H9 (cell line): ENCODE data around the gene BRINP2. TPM values are rescaled to one million over a fixed set of nuclear protein-coding genes. Genes with fewer than 3 reads are reported as not detected.

Source experiments
- DNase-seq: peaks from one replicate; pipeline ENCODE4 v3.0.0-alpha.2; 2017
- H2AFZ ChIP-seq: one replicate; pipeline ENCODE4 v1.6.1; 2013; ENCODE audit warnings: mild to moderate bottlenecking, low read length, control low read depth, moderate library complexity
- H2AK5ac ChIP-seq: 2 replicates; pipeline ENCODE4 v1.6.1; 2013; ENCODE audit warnings: low read length, control low read depth, mixed read lengths; ENCODE audit not compliant: insufficient read length
- H2BK120ac ChIP-seq: one replicate; pipeline ENCODE4 v1.6.1; 2013; ENCODE audit warnings: low read depth, mild to moderate bottlenecking, low read length, control low read depth, inconsistent platforms; ENCODE audit not compliant: poor library complexity, severe bottlenecking
- H2BK12ac ChIP-seq: 2 replicates; pipeline ENCODE4 v1.6.1; 2013; ENCODE audit warnings: low read length, control low read depth, mixed read lengths, low read depth; ENCODE audit not compliant: insufficient read length
- H2BK15ac ChIP-seq: 2 replicates; pipeline ENCODE4 v1.6.1; 2013; ENCODE audit warnings: low read depth, low read length, control low read depth
- H2BK20ac ChIP-seq: one replicate; pipeline ENCODE4 v1.6.1; 2013; ENCODE audit warnings: low read depth, mild to moderate bottlenecking, low read length, control low read depth, inconsistent platforms; ENCODE audit not compliant: poor library complexity, severe bottlenecking
- H2BK5ac ChIP-seq: 2 replicates; pipeline ENCODE4 v1.6.1; 2013; ENCODE audit warnings: low read length, control low read depth, mixed read lengths; ENCODE audit not compliant: insufficient read length
- H3K14ac ChIP-seq: 2 replicates; pipeline ENCODE4 v1.6.1; 2013; ENCODE audit warnings: low read length, control low read depth; ENCODE audit not compliant: insufficient read depth
- H3K18ac ChIP-seq: 2 replicates; pipeline ENCODE4 v1.6.1; 2013; ENCODE audit warnings: low read depth, mild to moderate bottlenecking, mixed read lengths, low read length, control low read depth; ENCODE audit not compliant: insufficient read length
- H3K23ac ChIP-seq: 2 replicates; pipeline ENCODE4 v1.6.1; 2013; ENCODE audit warnings: low read length, control low read depth, mixed read lengths, low read depth; ENCODE audit not compliant: insufficient read length
- H3K23me2 ChIP-seq: 2 replicates; pipeline ENCODE4 v1.6.1; 2013; ENCODE audit warnings: low read depth, mild to moderate bottlenecking, mixed read lengths, low read length, control low read depth; ENCODE audit not compliant: insufficient read length, poor library complexity, severe bottlenecking
- H3K27ac ChIP-seq: 2 replicates; pipeline ENCODE4 v1.5.1; 2013; ENCODE audit warnings: low read length, control low read depth, mixed read lengths, low read depth; ENCODE audit not compliant: insufficient read length
- H3K27me3 ChIP-seq: 2 replicates; pipeline ENCODE4 v1.6.1; 2013; ENCODE audit warnings: low read length, control low read depth, inconsistent platforms; ENCODE audit not compliant: insufficient read depth
- H3K4ac ChIP-seq: 2 replicates; pipeline ENCODE4 v1.6.1; 2013; ENCODE audit warnings: low read depth, mild to moderate bottlenecking, control low read depth, inconsistent platforms, low read length, moderate library complexity
- H3K4me1 ChIP-seq: 2 replicates; pipeline ENCODE4 v1.6.1; 2013; ENCODE audit warnings: low read length, control low read depth, inconsistent platforms; ENCODE audit not compliant: insufficient read depth
- H3K4me2 ChIP-seq: 2 replicates; pipeline ENCODE4 v1.6.1; 2013; ENCODE audit warnings: low read length, control low read depth, mixed read lengths; ENCODE audit not compliant: insufficient read length, insufficient read depth
- H3K56ac ChIP-seq: 2 replicates; pipeline ENCODE4 v1.6.1; 2013; ENCODE audit warnings: low read depth, mild to moderate bottlenecking, mixed read lengths, low read length, control low read depth; ENCODE audit not compliant: insufficient read length
- H3K79me1 ChIP-seq: 2 replicates; pipeline ENCODE4 v1.6.1; 2013; ENCODE audit warnings: low read depth, mild to moderate bottlenecking, moderate library complexity, low read length, control low read depth, inconsistent platforms; ENCODE audit not compliant: insufficient read depth, poor library complexity, severe bottlenecking
- H3K79me2 ChIP-seq: 2 replicates; pipeline ENCODE4 v1.6.1; 2013; ENCODE audit warnings: low read length, control low read depth, inconsistent platforms; ENCODE audit not compliant: insufficient read depth
- H3K9ac ChIP-seq: 2 replicates; pipeline ENCODE4 v1.6.1; 2013; ENCODE audit warnings: low read length, control low read depth, mixed read lengths; ENCODE audit not compliant: insufficient read length; ENCODE audit errors: extremely low read depth
- H3K9me3 ChIP-seq: one replicate; pipeline ENCODE4 v1.6.1; 2013; ENCODE audit warnings: low read depth, low read length, inconsistent platforms; ENCODE audit not compliant: control insufficient read depth
- H3T11ph ChIP-seq: one replicate; pipeline ENCODE4 v1.6.1; 2013; ENCODE audit warnings: mild to moderate bottlenecking, low read length, control low read depth, inconsistent platforms
- H4K20me1 ChIP-seq: one replicate; pipeline ENCODE4 v1.6.1; 2013; ENCODE audit not compliant: control insufficient read depth, insufficient read length, insufficient read depth
- H4K5ac ChIP-seq: 2 replicates; pipeline ENCODE4 v1.6.1; 2013; ENCODE audit warnings: low read depth, mild to moderate bottlenecking, mixed read lengths, low read length, control low read depth; ENCODE audit not compliant: insufficient read length
- H4K8ac ChIP-seq: replicated peaks from 2 replicates; pipeline ENCODE4 v1.6.1; 2013; ENCODE audit warnings: low read length, control low read depth, mixed read lengths, low read depth; ENCODE audit not compliant: insufficient read length
- H4K91ac ChIP-seq: 2 replicates; pipeline ENCODE4 v1.6.1; 2013; ENCODE audit warnings: low read depth, mild to moderate bottlenecking, moderate library complexity, mixed read lengths, low read length, control low read depth; ENCODE audit not compliant: insufficient read length
- H3K27ac Mint-ChIP-seq, 3 experiments: 2 replicates in 2 of 3; 3 replicates in 1 of 3; pipeline ENCODE4 v1.8.0; 2020 to 2021; ENCODE audit warnings: mixed read lengths in 3 of 3, mild to moderate bottlenecking in 1 of 3, moderate library complexity in 1 of 3
- H3K27me3 Mint-ChIP-seq: 2 replicates; pipeline ENCODE4 v1.8.0; 2021; ENCODE audit warnings: low read depth, mild to moderate bottlenecking, moderate library complexity, mixed read lengths
- H3K36me3 Mint-ChIP-seq, 3 experiments: 2 replicates in 2 of 3; 3 replicates in 1 of 3; pipeline ENCODE4 v1.8.0; 2020 to 2021; ENCODE audit warnings: low read depth in 3 of 3, mixed read lengths in 3 of 3; ENCODE audit not compliant: insufficient read depth in 1 of 3
- H3K4me1 Mint-ChIP-seq, 2 experiments: 2 replicates each; pipeline ENCODE4 v1.8.0; 2020; ENCODE audit warnings: mixed read lengths in 2 of 2
- H3K4me3 Mint-ChIP-seq, 2 experiments: 2 replicates in 1 of 2; 3 replicates in 1 of 2; pipeline ENCODE4 v1.8.0; 2020 to 2021; ENCODE audit warnings: mild to moderate bottlenecking in 2 of 2, mixed read lengths in 2 of 2, moderate library complexity in 1 of 2
- H3K9me3 Mint-ChIP-seq, 2 experiments: 2 replicates in 1 of 2; 3 replicates in 1 of 2; pipeline ENCODE4 v1.8.0; 2020; ENCODE audit warnings: mild to moderate bottlenecking in 2 of 2, mixed read lengths in 2 of 2, moderate library complexity in 1 of 2
- CTCF ChIP-seq: fragments of 200-600 bp; sonication (generic); conservative IDR thresholded peaks from 3 replicates; pipeline ENCODE4 v1.8.0; 2021; ENCODE audit warnings: antibody characterized with exemption, mild to moderate bottlenecking
- WGBS: extraction: QIAGEN DNeasy Blood & Tissue Kit; methylation state at CpG from one replicate; pipeline ENCODE4 v1.1.7; 2013; ENCODE audit warnings: missing lambda C conversion rate, low lambda C conversion rate, mixed read lengths; ENCODE audit not compliant: insufficient read length; ENCODE audit errors: extremely low coverage; 5-methylcytosine and 5-hydroxymethylcytosine counted together
- total RNA-seq: library from RNA; stranded (reverse); gene quantifications from 2 replicates; pipeline ENCODE4 v1.2.1, GENCODE V29; 2021

BRINP2 gene
- total RNA-seq, 1 experiment from 2014 or later: not detected

GRCh38 chr1:177257128-177257527 is 86.4 kb downstream of the BRINP2 start:
- no peak overlapping the region for H3K27ac ChIP-seq
- H3K9me3 ChIP-seq: no peaks in the 10 kb centered on the region
- no peak for DNase-seq
- no peak overlapping the region for H4K5ac ChIP-seq
- WGBS: no CpG with 5 or more reads among the region's 11 CpGs
- no peak overlapping the region for H3K23ac ChIP-seq
- no peak overlapping the region for H3K18ac ChIP-seq
- H3K27me3 Mint-ChIP-seq: no peaks in the 10 kb centered on the region; the same call in none of the 2 replicates
- no peaks in the 10 kb centered on the region for H3K27me3 ChIP-seq
- H2BK120ac ChIP-seq: no peak overlapping the region
- no peak overlapping the region for H2BK15ac ChIP-seq
- TF ChIP-seq CTCF: no peak
- no peak overlapping the region for H3T11ph ChIP-seq
- no peak overlapping the region for H3K56ac ChIP-seq
- H3K36me3 Mint-ChIP-seq: no peaks in the 10 kb centered on the region
- H3K4me2 ChIP-seq: no peak overlapping the region
- H3K79me2 ChIP-seq: no peaks in the 10 kb centered on the region
- no peaks in the 10 kb centered on the region for H3K79me1 ChIP-seq
- H3K9ac ChIP-seq: no peak overlapping the region
- no peak overlapping the region for H4K91ac ChIP-seq
- H3K9me3 Mint-ChIP-seq: no peaks in the 10 kb centered on the region
- H3K23me2 ChIP-seq: no peaks in the 10 kb centered on the region
- no peak overlapping the region for H3K14ac ChIP-seq
- no peak overlapping the region for H2BK12ac ChIP-seq
- no peak overlapping the region for H2AFZ ChIP-seq
- H3K4me3 Mint-ChIP-seq: no peak overlapping the region
- H2BK20ac ChIP-seq: no peak overlapping the region
- no peaks in the 10 kb centered on the region for H3K4me1 ChIP-seq
- H2BK5ac ChIP-seq: no peak overlapping the region
- no peaks in the 10 kb centered on the region for H4K20me1 ChIP-seq
- H2AK5ac ChIP-seq: no peak overlapping the region
- H4K8ac ChIP-seq: no peak overlapping the region
- peaks cover 7 to 8% of the 10 kb centered on the region in 2 experiments; a peak in 3 of 4 replicates for H3K4me1 Mint-ChIP-seq
- H3K4ac ChIP-seq: no peak overlapping the region
- no peak overlapping the region for H3K27ac Mint-ChIP-seq
